ENCODE data around the gene MPHOSPH6.
"Not testable (repeated sequence)": the region's sequence is repeated elsewhere in the genome, so short reads cannot be mapped to it uniquely, and the experiment has no call there.

The MPHOSPH6 gene

DNA sequence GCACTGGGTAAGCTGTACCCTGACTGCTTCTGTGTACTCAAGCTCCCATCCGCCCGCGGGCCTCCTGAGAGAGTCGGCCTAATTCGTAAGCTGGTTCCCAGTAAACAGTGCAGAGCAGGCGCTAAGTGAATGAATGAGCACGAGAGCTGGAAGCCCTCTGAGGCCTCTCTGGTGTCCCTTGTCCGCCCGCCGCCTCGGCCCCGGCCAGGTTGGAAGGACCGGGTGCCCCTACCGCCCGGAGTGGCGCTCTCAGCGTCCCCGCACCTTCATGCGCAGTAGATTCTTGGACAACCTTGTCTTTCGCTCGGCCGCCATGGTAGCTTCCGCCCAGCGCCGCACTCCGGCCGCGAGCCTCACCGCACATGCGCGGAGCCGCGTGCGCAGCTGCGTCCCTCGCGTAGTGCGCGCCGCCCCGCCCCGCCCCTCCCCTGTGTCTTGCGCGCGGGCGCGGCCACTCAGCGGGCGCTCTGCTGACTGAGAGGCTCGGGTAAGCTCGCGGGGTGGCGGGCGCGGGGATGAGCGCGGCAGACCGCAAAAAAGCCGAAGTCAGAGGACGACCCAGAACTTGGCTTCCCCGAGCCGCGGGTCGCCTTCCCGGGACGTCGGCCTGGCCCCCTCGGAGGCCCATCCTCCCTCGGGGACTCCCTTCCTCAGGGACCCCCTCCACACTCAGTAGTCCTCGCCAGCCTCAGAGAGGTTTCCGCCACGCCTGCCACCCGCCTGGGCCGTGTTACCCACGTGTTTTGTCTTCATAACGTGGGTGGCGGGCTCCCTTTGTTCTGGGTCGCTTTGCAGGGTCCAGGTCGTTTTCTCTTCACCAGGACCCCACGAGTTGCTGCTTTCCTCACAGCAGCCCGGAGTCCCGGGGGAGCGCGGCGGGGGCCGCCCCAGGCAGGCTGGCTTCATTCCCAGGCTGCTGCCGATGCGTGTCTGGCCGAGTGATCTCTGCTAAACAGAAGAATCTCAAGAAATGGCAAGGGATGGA, at the start of gene MPHOSPH6:
MPHOSPH6 (minus strand) TSS at position 364 of the 985 bp plus-strand sequence; CDS start at position 315, 49 bp downstream.
- DNase-seq: no peak

DNA sequence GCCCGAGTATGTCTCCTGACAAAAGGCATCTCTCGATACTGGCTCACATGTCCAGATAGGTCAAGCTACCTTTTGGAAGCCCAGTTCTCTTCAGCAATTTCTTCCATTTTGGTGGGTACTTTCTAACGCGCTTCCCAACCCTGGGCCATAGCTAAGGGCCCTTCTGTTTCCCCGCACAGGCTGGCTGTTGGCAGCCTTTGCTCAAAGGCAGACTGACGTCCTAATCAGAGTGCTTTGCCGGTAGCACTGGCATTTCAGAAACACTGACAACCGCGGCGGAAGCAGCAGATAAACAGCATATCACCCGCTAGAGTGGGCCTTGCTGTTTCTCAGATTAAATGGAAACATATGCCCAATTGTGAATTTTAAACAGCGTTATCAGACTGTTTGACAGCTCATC, 49.3 kb upstream of the MPHOSPH6 start:
- DNase-seq: no peak

DNA sequence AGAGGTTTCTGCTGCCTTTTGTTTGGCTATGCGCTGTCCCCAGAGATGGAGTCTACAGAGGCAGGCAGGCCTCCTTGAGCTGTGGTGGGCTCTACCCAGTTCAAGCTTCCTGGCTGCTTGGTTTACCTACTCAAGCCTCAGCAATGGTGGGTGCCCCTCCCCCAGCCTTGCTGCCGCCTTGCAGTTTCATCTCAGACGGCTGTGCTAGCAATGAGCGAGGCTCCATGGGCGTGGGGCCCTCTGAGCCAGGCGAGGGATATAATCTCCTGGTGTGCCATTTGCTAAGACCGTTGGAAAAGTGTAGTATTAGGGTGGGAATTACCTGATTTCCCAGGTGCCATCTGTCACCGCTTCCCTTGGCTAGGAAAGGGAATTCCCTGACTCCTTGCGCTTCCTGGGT, 39.3 kb upstream of the MPHOSPH6 start:
- not testable (repeated sequence) for DNase-seq

GRCh38 chr16:82203198-82203597, 33.2 kb upstream of the MPHOSPH6 start:
- no peak for DNase-seq

DNA sequence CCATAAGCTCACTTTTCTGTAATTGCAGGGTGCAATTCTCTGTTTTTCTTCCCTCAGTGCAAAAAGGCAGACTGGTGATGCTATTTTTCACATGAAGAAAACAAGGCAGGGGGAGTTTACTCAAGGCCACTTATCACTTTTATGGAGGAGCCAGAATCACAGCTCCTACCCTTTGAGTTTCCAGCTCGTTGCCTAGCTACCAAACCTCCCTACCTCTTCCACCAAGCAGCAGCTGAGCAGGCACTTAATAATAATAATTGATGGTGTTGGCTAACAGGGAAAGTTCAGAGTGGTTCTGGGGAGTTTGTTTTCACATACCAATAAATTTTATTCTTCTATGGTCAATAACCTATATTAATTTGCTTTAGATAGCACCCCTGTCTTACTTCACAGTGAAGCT, 31.9 kb upstream of the MPHOSPH6 start:
- no peak for DNase-seq

- DNase-seq: no peak
Observed at GRCh38 chr16:82201351-82201750, 31.3 kb upstream of the MPHOSPH6 start.

- no peak for DNase-seq
Observed at GRCh38 chr16:82199209-82199608, 29.2 kb upstream of the MPHOSPH6 start.

DNA sequence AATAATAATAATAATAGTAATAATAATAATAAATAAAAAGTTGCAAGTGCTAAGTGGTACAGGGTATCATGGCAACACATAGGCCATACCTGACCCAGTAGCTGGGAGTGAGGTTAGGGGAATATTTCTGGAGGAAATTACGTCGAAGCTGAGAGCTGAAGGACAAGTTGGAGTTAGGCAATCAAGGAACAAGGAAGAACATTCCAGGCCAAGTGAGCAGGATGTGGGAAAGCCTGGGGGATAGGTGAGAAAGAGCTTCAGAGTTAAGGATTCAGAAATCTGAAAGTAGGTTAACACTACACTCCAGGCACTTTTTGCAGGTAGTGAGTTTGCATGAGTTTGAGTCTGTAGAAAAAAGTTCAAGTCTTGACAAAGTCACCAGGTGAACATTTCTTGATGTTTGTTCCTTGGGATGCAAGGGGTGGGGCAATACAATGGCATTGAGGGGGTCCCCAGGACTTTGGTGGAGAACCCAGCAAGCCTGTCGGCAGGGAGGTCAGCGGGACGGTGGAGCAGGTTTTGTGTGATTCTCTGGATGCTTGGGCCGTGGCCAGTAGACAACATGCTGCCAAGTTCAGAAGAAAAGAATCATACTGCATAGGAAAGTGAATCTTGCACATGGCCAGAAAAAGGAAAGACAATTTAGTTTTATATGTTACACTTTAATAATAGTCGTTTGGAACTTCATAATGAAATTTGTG, 27.7 kb upstream of the MPHOSPH6 start:
- DNase-seq: no peak

DNA sequence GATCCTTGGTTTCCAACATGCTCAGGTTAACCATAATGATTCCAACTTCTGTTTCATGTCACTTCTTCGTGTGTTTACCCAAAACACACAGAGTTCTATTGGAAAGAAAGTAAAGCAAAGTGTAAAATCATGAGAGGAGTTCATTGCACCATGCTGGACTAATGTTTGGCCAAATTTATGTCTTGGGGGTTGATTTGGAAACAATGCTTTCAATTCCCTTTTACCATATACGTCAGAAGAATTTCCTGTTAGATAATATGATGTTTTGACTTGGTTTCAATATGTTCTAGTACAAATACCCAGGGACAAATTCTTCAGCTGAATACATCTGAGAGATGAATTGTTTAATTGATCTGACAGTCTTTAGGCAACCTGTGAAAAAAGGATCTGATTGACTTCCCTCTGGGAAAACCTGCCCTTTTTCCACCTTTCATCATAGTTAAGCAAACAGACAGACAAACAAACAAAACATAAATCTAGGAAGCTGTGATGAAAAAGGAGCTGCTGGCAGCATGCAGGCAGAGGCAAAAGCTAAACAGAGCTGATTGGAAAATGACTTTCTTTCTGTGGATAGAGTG, 26.0 kb upstream of the MPHOSPH6 start:
- no peak for DNase-seq

DNA sequence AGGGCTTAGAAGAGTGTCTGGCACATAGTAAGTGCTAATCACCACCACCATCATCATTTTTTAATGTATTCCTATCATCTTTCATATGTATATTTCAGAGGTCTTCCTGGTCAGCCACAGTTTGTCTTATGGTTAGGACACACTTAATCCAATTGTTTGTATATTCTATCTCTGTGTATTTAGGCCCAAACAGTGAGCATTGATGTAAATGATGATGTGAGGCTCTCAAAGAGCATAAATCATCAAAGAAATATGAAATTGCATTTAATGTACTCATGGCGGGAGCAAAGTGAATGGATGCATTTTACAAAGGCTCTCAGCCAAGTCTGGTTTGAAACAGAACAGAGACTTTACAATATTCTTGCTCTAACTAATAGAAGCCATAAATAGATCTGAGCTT, 24.1 kb upstream of the MPHOSPH6 start:
- no peak for DNase-seq

DNA sequence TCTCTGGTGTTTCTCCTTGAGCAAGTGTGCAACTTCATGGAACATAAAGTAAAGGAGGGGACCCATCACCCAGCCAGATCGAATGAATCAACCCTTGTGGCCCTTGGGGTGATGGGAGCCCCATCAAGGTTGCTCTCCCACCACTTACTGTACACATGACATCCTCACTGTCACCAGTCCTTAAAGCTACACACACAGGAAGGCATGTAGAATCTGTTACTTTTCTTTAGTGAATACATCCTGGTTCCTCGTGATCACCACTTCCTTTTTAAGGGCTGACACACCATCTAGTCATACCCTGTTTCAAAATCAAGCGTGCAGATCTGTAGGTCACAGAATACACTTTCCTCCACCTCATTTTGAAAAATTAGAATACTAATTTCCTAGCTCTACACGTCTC, 22.6 kb upstream of the MPHOSPH6 start:
- no peak for DNase-seq

DNA sequence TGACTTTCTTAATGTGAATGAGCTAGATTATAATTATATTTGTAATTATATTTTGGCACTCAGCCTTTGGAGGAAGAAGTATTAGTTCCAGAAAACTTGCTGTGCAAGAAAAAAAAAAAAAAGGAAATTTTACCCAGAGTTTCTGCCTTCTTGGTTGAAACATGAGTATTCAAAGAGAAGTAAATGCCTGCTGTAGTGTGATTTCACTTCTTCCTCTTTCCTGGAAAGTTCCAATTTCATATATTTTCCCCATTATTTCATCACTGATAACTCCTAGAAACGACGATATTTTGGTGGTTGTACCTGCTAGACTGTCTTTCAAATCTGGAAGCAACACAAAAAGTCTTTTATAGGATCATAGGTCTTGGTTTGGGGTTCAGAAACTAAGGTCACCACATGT, 20.4 kb upstream of the MPHOSPH6 start:
- no peak for DNase-seq

- DNase-seq: no peak
Observed at GRCh38 chr16:82187829-82188228, 17.8 kb upstream of the MPHOSPH6 start.

DNA sequence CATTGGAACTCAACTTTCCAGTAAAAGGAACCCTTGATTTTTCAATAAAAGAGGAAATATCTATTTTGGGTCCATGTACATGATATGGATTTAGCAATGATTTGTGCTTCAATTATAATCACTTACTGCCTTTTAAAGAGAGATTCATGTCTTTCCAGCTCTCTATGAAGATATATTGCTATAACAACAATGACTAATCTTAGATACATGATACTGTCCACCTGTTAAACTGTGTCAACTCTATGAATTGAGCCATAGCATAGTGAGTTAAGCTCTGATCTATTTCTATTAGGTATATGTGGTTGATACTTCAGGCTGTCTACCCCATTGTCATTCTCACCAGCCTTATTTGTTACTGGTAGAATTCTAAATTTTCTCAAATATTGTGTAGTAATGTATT, 15.0 kb upstream of the MPHOSPH6 start:
- DNase-seq: no peak

- no peak for DNase-seq
Observed at GRCh38 chr16:82184213-82184612, 14.2 kb upstream of the MPHOSPH6 start.

GRCh38 chr16:82183004-82183397, 13.0 kb upstream of the MPHOSPH6 start:
- DNase-seq: no peak

GRCh38 chr16:82182266-82183003, 12.4 kb upstream of the MPHOSPH6 start:
- DNase-seq: no peak

DNA sequence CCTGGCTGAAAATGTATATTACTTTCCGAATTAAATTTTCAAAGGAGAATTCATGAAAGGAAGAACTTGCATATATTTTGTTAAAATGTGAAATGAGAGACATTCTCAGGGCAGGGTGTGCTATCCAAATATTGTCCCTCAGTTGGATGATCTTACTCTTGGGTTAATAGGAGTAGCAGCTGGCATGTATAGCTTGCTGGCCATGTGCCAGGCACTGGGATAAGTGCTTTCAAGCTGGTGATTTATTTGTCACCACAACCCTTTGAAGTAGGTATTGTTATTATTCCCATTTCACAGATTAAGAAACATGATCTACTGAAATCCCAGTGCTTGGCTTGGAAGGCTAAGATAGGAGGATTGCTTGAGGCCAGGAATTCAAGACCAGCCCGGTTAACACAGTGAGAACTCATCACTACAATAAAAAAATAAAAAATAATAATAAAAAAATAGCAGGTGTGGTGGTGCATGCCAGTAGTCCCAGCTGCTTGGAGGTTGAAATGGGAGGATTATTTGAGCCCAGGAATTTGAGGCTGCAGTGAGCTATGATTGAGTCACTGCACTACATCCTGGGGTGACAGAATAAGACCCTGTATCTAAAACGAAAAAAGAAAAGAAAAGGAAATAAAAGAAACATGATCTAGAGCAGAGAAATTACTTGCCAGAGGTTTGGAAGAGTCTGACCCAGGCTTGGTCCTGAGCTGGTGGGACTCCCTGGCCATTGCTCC, 11.6 kb upstream of the MPHOSPH6 start:
- no peak for DNase-seq

GRCh38 chr16:82178352-82178751, 8.3 kb upstream of the MPHOSPH6 start:
- no peak for DNase-seq

DNA sequence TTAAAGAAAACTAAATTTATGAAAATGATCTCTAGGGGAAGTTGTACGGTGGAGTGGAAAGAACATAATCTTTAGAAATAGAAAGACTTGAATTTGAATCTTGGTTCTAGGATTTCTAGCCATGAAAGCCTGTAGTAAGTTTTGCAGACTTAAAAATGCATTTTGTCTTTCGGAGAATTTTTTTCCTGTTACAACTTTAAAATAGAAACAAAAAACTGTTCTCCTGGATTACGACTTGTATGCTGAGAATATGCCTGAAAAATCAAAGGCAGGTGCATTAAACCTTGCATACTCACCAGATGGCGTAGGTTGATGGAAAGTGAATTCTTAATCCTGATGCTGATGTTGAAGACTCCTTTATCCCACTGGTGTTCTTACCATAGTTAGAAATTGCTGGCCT, 7.5 kb upstream of the MPHOSPH6 start:
- DNase-seq: no peak

GRCh38 chr16:82176204-82176603, 6.2 kb upstream of the MPHOSPH6 start:
- no peak for DNase-seq

GRCh38 chr16:82175627-82176026, 5.6 kb upstream of the MPHOSPH6 start:
- DNase-seq: no peak
